GM12875 (cell line): ENCODE results near the gene P4HB.

Source experiments
- H3K4me3 ChIP-seq: one replicate; pipeline ENCODE4 v1.5.1; 2011; ENCODE audit warnings: low read depth, low read length, control low read depth
- TF ChIP-seq, protein P1 (sequence below): IDR thresholded peaks from 2 replicates; pipeline ENCODE4 v1.5.1; 2011; ENCODE audit warnings: low read depth, mild to moderate bottlenecking, control low read depth, inconsistent platforms, low read length, moderate library complexity, borderline replicate concordance; ENCODE audit not compliant: insufficient read depth

Gene P4HB

DNA sequence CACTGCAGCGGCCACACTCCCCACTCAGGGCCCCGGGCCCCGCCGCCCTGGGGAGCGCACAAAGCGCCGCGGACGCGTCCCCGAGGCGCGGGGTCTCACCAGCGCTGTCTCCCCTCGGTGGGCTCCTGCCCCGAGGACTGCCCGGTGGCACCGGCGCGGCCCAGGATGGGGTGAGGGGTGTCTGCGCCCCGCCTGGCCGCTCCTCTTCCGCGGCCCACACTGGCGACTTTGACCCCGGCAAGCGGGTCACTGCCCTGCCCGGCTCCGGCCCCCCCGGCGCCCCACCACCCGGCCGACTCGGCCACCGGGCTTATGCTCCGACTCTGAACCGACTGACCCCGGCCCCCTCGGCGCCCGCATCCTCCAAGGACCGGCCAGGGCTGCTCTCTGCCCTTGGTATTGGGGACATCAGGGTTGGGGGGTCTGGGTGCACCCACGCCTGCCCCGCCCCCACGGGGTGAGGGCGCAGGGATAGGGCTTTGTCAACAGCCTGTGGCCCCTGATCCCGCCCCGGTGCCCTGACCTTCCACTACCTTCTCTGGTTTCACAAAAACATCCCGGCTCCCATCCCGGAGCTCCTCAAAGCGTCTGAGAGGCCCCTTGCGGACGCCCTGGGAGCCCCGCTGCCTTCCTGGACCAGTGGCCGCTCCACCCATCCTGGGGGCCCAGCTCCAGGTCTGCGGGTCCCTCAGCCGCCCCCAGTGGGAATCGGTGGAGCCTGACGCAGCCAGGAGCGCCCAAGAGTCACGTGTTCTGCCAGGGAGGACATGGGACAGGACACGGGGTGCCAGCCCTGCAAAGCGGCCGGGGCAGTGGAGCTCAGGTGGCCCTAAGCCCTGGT is 55.6 kb downstream of the P4HB start:
- TF ChIP-seq, protein P1, sequence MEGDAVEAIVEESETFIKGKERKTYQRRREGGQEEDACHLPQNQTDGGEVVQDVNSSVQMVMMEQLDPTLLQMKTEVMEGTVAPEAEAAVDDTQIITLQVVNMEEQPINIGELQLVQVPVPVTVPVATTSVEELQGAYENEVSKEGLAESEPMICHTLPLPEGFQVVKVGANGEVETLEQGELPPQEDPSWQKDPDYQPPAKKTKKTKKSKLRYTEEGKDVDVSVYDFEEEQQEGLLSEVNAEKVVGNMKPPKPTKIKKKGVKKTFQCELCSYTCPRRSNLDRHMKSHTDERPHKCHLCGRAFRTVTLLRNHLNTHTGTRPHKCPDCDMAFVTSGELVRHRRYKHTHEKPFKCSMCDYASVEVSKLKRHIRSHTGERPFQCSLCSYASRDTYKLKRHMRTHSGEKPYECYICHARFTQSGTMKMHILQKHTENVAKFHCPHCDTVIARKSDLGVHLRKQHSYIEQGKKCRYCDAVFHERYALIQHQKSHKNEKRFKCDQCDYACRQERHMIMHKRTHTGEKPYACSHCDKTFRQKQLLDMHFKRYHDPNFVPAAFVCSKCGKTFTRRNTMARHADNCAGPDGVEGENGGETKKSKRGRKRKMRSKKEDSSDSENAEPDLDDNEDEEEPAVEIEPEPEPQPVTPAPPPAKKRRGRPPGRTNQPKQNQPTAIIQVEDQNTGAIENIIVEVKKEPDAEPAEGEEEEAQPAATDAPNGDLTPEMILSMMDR: no peak
- H3K4me3 ChIP-seq: no peak overlapping the region

DNA sequence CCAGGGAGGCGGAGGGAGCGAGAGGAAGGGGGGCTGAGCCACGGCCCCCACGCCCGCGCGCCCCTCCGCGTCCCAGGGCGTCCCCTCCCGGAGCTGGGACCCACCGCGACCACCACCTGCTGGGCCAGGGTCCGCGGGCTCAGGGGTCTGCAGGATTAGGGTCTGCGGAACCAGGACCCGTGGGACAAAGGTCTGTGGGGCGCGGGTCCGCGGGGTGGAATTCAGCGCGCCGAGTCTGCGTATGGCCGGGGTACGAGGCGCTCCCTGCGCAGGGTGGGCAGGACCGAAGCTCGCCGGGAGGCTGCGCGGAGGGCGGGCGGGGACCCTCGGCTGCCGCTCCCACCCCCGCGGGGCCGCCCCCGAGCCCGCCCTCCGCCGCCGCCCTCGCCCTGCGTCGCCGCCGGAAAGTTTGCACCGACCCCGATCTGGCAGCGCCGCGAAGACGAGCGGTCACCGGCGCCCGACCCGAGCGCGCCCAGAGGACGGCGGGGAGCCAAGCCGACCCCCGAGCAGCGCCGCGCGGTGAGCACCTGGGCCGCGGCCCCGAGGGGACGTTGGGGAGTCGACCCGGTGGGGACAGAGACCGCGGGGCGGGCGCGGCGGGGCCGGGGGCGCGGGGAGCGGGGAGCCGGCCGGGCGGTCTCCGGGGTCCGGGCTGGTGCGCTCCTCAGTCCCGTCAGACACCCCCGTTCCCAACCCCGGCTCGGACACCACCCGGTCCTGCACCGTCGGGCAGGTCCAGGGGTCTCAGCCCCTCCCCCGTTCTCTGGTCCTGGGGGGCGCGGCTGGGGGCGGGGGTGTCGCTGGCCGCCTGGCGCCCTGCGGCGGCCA is 56.4 kb downstream of the P4HB start, which contains the start of gene GCGR:
Gene GCGR, plus strand, starts transcription at position 423 of the 831 bp plus-strand sequence. CDS start 4,869 bp downstream, outside the sequence.
- TF ChIP-seq, protein P1: no peak
- H3K4me3 ChIP-seq: no peak within 1 kb of the TSS

DNA sequence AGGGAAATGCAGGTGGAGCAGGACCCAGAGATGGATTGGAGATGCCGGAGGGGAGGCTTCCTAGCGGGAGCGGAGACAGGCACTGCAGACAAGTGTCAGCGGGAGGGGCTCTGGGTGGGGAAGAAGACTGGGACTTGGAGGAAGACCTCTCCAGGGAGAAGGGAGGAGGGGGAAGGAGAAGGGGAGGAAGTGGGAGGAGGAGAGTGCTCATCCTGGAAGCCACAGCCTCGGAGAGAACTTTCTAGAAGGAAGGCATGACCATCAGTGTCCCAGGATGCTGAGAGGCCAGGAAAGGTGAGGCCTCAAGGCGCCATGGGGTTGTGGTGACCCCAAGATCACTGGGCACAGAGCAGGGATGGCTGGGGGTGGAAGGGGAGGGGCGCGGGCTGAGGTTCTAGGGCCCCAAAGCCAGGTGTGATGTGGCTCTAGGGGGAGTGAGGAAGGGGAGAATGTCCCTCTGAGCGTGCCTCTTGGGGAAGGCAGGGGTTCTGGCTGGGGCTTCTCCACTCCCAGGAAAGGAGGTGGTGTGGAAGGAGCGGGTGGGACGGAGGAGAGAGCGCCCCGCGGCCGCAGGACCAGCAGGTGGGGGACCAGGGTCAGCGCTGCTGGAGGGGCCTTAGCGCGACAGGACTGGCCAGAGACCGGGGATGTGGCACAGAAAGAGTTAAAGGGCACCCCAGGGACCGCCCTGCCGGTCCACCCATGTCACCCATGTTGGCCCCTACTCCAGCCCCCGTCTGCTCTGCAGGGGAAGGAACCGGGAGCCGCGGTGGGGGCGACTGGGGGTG is 57.3 kb downstream of the P4HB start:
- H3K4me3 ChIP-seq: no peak overlapping the region

DNA sequence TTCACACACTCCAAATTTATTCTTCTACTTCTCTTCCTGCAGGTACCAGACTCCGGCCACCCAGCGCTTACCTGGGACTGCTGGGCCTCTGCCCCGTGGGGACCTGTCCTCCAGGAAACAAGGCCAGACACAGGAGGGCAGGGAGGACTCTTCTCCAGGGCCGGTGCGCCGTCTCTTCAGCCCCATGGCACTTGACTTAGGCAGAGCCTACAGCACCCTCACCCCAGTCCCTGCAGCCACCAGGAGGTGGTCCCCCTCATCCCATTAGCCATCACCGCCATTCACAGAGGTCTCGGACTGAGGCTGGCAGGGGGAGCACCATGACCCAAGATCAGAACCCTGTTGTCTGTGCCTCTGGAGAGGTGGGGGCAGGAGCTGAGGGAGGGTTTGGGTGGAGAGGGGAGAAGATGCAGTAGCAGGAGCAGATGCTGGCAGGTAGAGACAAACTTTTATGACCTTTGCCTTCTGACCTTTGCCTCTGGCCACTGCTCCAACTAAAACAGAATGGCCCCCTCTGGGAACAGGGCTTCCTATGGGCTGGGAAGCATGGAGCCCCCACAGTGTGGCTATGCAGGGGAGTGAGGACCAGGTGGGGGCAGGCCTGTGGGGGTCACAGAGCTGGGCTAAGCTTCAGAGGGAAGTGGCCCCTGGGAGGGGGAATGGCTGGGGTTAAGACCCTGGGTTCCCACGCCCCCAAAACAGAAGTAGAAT is 58.1 kb downstream of the P4HB start:
- TF ChIP-seq, protein P1: no peak
- H3K4me3 ChIP-seq: no peak overlapping the region

More for the DNA sequence above, 57.3 kb downstream of the P4HB start:
- TF ChIP-seq, protein P1: no peak

DNA sequence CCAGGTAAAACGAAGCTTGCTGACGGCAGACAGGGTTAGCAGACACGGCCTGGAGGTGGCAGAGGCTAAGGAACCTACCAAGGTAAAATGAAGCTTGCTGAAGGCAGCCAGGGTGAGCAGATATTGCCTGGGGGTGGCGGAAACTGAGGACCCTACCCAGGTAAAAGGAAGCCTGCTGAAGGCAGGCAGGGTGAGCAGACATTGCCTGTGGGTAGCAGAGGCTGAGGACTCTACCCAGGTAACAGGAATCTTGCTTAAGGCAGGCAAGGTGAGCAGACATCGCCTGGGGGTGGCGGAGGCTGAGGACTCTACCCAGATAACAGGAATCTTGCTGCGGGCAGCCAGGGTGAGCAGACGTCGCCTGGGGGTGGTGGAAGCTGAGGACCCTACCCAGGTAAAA is 59.0 kb downstream of the P4HB start:
- TF ChIP-seq, protein P1: no peak
- no peak overlapping the region for H3K4me3 ChIP-seq

DNA sequence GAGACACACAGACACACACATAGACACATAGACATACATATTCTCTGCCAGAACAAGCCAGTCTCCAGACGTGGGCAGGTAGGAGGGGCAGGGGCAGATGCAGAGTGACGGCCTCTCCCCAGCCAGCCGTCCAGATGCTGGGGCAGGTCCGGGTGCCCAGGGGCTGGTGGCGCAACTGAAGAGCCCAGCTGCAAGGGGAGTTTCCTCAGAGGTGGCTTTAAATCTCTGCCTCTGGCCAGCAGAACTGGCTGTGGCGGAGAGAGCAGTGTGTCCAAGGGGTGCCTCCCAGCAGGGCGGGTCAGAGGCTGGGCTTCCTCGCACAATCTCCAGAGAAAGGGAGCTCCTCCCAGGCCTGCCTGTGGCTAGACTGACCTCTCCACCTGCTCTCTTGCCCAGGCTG is 65.8 kb downstream of the P4HB start:
- TF ChIP-seq, protein P1: no peak
- no peak overlapping the region for H3K4me3 ChIP-seq
